Right lobe of liver (tissue), 4 donors: ENCODE measurements around the gene PRKACA.

ENCODE experiments used
- CTCF ChIP-seq, 4 donors: fragments of 200-600 bp in 3 of 4; fragments of 450-650 bp in 1 of 4; IDR thresholded peaks; one replicate each; pipeline versions ENCODE4 v1.5.1 to v1.8.0; 2016 to 2022; ENCODE audit warnings: antibody characterized with exemption in 4 of 4, mild to moderate bottlenecking in 2 of 4
- POLR2A ChIP-seq: fragments of 450-650 bp; IDR thresholded peaks from one replicate; pipeline ENCODE4 v1.6.1; 2017; ENCODE audit warnings: antibody characterized with exemption, mild to moderate bottlenecking
- donor health status: DM: no; HTN: no; CAD: no.
- donor health status: DM: no; HTN: no; CAD: no.
- donor health status: DM: no; HTN: yes; CAD: no.

GRCh38 chr19:14155371-14155770 lies 37.8 kb upstream of the PRKACA start:
- no peak for TF ChIP-seq CTCF (IDR thresholded peaks at IDR 0.05)
- no peak for TF ChIP-seq POLR2A
